GM12801 (cell line): ENCODE measurements around the gene SCN2B.

Experiments used
- TF ChIP-seq, protein P1 (sequence below): IDR thresholded peaks from one replicate; pipeline ENCODE4 v1.5.1; 2011; ENCODE audit warnings: control low read depth; ENCODE audit not compliant: insufficient read length; ENCODE audit errors: extremely low read depth

SCN2B gene

GRCh38 chr11:118175993-118176777 lies at the start of gene SCN2B:
Gene SCN2B (minus strand): TSS chr11:118176639. CDS start chr11:118176431, 208 bp downstream.
- TF ChIP-seq, protein P1, sequence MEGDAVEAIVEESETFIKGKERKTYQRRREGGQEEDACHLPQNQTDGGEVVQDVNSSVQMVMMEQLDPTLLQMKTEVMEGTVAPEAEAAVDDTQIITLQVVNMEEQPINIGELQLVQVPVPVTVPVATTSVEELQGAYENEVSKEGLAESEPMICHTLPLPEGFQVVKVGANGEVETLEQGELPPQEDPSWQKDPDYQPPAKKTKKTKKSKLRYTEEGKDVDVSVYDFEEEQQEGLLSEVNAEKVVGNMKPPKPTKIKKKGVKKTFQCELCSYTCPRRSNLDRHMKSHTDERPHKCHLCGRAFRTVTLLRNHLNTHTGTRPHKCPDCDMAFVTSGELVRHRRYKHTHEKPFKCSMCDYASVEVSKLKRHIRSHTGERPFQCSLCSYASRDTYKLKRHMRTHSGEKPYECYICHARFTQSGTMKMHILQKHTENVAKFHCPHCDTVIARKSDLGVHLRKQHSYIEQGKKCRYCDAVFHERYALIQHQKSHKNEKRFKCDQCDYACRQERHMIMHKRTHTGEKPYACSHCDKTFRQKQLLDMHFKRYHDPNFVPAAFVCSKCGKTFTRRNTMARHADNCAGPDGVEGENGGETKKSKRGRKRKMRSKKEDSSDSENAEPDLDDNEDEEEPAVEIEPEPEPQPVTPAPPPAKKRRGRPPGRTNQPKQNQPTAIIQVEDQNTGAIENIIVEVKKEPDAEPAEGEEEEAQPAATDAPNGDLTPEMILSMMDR = no peak

DNA sequence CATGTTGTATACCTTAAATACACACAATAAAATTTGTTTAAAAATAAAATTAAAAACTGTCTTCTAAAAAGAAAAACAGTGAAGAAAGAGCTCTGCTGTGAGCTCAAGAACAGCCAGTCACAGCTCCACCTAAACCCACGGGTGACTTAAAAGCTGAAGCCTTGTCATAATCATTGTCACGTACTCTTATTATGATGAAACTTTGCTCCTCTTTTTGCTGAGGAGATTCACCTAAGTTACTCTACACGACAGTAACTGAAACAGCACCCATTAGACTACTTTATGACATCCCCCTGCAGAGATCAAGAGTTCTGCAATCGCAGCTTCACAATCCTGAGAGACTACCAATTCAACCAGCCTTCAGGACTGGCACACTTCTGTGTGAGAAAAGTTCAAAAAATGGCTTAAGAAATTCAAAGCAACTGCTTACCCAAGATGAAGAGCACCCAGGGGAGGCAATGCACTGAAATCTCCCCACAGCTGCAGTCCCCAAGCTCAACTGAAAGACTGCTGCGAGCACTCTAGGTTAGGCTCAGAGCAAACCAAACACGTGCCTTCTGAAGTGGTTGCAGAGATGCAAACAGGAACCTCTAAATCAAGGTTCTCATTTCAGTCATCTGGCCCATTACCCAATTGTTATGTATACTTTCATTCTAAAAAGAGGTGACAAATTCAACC lies 48.2 kb upstream of the SCN2B start, which contains the start of gene JAML:
Gene JAML, minus strand, starts transcription at position 501 of the 678 bp plus-strand sequence. CDS start 10,145 bp downstream, outside the sequence.
- TF ChIP-seq, protein P1 = no peak

DNA sequence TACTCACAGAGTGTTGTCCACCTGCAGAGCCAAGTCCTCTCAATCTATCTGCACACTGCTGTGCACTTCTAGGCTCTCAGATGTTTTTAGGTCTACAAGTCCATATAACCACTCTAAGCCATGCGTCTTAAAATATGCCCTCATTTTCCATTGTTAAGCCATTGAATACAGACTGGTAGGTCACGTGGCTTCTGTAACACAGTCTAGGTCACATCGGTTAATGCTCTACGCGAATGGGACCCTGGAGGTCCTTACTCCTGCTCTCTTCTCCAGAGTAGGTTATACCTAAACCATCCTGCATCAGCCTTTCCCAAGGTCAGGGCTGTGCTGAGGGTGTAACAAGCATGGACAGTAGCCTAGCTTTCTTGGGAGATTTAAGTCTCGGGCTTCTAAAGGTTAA lies 47.6 kb upstream of the SCN2B start:
- TF ChIP-seq, protein P1 = no peak

DNA sequence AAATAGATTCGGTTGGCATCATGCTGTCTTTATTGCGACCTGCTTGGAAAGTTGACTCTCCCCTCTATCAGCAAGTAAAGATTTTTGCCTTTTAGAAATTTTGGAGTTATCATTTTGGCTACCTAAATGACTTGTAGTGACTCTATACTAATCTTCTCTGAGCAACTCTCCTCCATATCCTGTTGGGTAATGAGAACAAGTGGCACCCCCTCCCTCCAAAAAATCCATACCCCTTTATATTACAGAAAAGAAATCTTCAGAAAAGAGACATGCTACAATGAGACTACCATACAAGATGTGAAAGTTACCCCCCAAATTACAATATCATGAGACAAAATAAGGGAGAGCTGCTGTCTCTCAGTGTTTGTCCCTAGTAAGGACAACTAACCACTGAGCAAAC lies 47.1 kb upstream of the SCN2B start:
- TF ChIP-seq, protein P1 = no peak

GRCh38 chr11:118222437-118222836 lies 46.0 kb upstream of the SCN2B start:
- TF ChIP-seq, protein P1 = no peak

GRCh38 chr11:118221419-118221818 lies 45.0 kb upstream of the SCN2B start:
- TF ChIP-seq, protein P1 = no peak

DNA sequence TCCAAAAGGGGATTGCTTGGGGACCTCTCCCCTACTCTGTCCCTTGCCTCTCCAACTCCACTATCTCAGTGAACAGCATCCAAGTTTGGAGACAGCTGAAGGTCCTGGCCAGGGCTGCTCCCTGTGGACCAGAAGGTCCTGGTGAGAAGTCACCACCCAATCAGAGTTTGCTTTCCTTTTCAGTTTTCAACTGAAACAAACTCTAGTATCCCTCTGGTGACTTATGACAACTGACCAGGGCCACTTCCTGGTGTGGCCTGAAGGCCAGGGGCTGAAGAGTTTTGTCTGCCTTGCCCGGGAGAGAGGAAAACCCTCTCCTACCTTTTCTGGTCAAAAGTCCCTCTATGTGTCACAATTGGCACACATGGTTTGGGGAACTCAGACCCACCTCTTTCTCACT lies 43.3 kb upstream of the SCN2B start:
- TF ChIP-seq, protein P1 = no peak
